ENCODE measurements around the gene MMS22L.

Gene MMS22L

DNA sequence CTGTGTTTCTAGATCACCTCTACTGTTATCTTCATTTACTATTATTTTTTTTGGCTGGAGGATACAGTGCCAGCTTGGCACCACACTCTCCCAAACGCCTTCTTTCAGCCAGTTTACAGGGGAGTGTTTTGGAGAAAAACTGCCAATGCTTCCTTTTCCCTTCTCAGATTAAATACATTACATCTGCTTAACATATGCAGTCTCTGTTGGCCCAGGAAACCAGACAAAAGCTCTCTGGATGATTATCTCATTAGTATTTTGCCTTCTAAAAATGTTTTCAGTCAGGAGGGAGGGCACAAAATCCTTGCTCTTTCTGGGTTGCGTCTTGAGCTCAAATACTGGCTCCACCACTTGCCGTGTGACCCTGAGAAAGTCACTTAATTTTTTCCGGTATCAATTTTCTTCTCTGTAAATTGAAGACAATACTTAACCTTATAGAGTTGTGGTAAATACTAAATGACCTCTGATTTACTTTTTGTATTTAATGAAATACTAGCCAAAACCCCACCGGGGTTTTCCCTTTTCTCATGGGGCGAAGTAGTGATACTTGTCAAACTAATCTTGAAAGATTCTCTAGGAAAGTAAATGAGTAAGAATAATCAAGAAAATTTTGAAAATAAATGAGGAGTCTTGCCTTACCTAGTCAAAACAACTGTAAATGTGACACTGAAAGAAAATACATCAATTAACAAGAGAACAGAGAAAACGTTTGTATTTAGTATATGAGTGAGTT lies 146.2 kb downstream of the MMS22L start:
- peak; percentile 44 for DNase-seq

DNA sequence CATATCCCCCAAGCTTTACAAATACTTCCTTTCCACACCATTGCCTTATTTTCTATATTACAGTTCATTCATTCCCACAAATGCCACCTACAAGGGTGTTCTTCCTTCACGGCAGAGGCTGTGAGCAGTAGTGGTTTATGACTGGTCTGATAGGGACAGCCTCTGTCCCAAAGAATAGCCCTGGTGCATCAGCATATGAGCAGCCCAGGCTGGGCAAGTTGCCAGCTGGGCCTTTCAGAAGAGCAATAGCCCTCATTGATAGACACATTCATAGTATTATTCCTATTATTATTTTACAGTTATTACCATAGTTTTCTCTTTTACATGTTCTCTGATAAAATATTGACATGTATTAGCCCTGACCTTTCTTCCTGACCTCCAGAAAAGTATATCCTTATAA lies 149.9 kb downstream of the MMS22L start:
- peak; percentile 70 for DNase-seq

DNA sequence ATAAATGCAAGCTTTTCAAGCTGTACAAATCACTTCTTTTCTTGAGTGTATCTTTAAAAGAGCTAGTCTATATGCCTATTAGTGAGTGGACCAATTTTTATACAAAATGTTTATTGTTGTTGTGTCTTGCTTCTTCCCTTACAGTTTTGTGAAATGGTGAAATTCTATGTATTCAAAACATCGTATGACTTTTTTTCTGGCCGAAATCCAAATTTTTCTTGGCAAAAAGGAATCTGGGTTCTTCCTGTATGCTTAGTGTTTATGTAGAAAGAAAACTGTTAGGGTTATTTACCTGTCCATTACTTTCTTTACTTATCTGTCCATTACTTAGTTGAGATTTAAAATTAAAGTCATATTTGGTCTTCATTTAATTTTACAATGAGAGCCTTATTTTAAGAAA lies 153.9 kb downstream of the MMS22L start:
- peak; percentile 32 for DNase-seq

DNA sequence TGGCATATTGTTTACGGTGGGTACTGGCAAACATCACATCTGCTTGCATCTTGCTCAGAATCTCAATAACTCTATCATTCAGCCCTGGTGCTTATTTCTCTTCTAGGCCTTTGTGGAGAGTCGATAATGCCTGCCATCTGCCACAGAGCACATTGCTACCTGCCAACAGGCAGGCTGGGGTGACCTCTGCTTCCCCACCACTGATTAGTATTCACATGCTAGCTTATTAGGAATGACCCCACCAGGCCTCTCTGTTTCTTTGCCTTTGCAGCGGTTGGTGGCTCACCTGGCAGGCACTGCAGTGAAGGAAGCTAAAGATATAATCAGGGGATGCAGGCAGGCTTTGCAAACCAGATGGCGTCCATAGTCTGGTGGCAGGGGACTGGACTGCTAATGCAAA lies 154.5 kb downstream of the MMS22L start:
- peak; percentile 83 for DNase-seq

DNA sequence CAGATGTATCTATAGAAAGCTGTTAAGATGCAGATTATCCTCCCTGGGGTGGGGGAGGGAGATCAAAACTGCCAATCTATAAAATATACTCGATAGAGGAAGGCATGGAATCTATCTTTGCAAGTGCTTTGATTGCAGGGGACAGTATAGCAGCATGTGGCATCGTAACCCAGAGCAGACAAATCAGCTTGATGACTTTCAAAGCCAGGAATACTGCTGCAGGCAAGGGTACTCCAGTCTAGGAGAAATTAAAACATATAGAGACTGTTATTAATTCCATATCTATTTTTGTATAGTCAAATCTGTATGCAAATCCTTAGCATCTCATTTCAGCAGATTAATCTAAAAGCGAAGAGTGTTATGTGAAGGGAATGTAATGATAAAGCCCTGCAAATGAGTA lies 159.4 kb downstream of the MMS22L start:
- no peak for DNase-seq

DNA sequence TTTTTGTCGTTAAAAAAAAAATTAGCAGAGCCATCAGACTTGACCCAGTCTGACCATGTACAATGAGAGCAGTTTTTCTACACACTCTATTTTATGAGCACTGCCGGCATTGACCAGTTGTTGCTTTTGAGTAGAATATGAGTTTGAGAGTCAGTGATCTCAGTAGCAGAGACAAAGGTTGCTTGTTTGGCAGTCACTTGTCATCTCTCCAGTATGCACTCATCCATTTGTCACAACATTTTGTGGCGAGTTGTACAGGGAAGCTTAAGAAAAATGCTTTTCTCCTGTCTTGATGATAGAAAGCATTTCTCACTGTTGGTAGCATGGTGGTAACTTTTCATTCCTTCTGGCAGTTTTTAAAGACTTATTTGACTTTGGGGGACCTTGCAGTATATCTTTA lies 159.9 kb downstream of the MMS22L start:
- DNase-seq = no peak

DNA sequence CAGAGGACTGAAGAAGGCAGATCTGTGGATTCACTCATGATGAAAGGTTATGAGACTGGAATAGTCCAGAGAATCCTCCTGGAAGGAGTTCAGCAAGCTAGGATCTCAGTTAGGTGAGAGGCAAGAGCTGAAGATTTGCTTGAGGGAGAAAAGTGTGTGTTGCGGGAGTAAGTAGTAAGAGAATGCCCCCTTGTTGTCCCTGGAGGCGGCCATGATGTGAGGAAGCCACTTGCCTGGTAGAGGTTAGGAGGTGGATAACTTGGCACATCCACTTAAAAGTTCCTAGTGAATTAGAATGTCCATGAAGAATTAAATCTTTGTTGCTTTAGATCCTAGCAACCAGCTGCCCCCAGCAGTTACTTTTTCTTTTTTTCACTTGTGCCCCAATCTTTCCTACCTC lies 162.5 kb downstream of the MMS22L start:
- DNase-seq = no peak

DNA sequence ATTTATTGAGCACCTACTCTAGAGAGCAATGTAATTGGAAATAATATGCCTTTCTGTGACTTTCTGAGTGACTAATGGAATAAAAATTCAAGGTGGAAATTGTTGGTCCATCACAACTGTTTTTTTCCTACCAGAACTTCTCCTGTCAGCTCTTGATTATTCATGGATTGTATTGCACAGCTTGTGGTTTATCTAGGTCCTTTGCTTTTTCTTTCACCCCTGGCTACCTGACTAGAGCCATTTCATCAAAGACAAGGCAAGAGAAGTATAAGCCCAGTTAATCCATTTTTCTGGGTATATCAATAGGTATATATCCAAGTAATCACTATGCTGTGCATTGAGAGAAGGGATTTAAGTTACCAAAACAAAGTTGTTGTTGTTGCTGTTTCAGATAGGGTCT lies 168.4 kb downstream of the MMS22L start:
- DNase-seq = no peak

DNA sequence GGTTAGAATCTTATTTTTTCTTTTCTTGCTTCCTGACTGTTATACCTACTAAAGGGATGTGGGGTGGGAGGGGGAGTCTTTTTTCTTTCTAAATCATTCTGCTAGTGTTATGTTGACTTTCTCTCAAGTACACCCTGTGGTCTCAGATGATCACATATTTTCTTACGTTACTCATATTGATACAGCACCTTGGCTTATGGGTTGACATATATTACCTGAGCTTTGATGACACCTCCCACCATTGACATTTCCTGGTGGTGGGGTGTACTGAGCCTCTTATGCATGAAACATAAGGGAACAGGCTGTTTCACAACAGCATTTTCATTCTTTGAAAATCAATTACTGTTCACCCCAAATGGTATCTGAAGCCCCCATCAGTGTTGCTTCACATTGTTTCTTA lies 169.8 kb downstream of the MMS22L start:
- DNase-seq = no peak

DNA sequence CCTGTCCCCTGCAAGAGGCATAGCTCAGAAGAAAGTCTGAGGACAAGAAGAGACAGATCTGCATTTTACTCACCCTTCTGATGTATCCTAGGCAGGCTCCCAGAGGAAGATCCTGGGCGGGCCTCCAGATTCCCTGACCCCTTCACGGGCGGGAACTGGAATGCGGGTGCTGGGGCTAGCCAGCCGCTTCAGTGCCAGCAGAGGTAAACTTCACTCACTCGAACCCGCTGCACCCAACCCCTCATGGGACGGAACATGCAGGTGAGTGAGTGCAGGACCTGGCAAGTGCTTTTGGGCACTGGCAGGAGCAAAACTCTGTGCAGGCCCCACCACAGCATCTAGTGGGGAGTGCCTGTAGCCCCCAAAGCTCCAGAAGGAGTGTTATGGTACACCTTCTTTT lies 171.8 kb downstream of the MMS22L start:
- DNase-seq = no peak

DNA sequence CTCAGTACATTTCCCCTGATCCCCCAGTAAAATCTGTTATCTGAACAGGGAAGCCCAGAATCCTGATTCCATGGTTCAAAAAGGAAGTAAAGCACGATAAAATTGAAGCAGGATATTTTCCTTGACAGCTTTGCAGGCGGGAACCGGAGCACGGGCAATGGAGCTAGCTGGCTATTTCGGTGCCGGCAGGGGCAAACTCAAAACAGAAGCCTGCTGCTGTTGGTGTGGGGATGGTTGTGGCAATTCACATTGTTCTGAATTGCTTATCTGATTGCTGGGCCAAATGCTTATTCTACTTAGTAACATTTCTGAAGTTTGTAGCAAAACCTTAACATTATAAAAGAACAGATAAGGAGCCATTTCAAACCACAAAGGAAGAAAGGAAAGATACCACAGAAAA lies 172.4 kb downstream of the MMS22L start:
- no peak for DNase-seq

DNA sequence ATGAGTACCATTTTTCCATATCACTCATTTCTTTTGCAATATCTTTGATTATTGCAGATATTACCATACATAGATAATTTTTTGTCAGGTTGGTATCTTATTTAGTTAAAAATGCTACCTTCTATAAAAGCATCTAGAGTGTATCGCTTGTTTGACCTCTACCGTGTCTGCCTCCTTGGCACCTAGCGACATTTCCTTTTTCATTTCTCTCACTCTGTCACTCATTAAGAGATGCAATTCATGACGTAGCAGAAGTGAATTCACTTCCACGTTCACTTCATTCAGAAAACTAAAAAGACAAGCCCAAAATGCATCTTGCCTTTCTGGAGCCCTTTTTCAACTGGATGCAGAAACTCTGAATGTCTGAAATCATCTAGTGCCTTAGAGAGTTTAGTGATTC lies 172.9 kb downstream of the MMS22L start:
- DNase-seq = no peak

DNA sequence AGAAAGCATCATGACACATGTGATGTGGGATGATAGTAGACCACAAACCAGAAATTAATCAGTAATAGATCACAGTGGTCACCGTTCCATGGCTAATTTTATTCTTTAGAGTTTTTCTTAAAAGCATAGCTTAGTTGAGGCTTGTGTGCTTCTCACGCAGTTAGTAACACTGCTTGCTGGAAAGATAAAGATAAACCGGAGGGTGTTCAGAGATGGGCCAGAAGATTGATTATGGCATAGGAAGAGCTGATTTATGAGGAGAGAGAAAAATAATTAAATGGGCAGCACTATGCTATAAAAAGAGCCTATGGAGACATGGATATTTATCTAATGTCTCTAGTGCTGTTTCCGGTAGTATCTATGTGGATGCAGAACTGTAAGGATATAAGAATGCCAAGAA lies 173.6 kb downstream of the MMS22L start:
- no peak for DNase-seq

DNA sequence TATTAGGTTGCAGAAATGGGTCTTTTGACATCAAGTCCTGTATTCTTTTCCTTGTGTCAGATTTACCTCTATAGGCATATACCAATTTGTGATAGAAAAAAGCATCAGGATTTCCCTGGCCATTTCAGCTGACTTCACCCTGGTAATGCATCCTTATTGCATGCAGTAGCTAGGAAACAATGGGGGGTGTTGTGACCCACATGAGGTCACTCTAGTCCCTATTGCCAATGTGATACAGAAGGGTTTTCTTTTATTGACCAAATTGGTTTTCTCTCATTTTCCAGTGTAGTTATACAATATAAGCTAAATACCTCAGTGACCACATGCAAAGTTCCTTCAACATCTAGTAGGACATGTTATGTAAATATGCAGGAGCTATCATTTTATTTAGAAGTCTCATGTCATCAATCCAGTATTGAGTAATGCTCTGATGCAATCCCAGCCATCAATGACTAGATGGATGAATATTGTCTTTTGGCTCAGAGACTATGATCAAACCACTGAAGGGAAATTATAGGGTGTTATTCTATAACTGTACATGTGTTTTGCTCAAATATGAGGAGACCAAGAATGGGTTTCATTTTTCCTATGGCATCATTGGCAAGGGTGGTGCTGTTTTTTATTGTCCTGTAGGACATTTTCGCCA lies 180.7 kb downstream of the MMS22L start:
- no peak for DNase-seq

DNA sequence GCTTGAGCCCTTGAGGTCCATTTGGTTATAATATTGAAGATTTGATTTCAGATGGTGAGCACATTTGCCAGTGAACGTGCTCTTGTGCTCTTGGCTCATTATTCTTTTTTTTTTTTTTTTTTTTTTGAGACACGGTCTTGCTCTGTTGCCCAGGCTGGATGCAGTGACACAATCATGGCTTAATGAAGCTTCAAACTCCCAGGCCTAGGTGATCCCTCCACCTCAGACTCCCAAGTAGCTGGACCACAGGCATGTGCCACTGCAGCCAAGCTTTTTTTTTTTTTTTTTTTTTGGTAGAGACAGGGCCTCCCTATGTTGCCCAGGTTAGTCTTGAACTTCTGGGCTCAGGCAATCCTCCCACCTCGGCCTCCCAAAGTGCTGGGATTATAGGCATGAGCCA lies 182.3 kb downstream of the MMS22L start:
- no peak for DNase-seq

DNA sequence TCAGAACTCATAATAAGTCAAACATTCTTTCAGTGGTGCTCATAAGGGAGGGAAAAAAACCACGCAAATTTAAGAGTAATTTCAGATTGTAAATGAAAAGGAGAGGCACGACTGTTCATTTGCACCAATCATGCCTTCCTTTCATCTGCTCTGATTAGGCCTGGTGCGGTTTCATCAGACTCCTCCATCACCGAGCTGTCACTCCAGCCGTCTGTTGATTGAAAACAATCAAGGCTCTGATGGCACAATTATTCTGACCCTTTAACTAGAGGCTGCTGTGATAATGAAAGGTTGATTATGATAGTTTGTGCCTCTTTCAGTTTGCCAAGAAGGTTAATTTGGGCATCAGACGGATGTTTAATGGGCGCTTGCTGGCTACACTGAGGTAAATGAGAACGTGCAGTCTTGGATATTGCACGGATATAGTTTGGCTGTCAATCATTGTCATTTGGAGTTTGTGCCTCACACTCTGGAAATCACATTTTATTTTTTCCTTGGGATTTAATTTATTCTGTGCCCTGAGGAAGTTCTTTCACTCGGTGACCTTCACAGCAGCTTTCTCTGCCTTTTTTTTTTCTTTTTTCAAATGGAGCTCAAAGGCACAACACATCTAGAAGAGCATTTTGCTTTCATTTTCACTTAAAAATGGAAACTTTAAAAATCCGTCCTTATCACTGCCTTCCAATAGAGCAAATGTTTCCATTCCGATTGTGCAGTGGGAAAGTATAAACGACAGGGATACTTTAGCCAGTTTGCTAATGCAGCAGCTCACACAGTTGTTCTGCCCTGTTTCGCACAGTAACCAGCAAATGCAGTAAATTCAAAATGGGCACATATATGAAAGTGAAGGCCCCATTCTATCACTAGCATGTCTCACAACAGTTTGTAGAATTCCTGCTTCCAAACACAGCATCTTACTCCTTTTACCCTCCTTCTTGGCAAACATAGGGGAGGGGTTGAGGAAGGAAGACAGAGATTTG lies 185.7 kb downstream of the MMS22L start:
- DNase-seq = peak; percentile 86

DNA sequence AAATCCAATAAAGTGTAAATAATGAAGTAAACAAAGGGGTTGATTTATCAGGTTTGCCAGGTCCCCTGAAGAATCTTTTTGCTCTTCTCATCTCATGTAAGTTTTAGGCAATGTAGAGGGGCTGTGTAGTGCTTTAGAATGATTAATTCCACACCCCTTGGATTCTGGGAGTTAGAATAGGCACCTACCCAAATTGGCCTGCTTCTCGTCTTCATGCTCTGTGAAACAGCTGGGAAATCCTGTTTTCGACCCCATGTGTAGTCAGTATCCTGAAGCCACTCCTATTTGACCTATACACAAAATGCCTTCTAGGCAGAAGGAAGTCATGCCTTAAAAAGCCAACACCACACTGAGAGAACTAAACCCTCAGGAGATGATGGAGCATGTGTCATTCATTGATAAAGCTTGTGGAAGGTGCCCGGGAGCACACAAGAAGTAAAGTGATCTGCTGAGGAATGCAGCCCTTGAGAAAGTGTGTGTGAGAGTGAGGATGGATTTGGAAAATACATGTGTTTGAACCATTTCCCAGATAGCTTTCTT lies 187.6 kb downstream of the MMS22L start:
- DNase-seq = peak; percentile 28

DNA sequence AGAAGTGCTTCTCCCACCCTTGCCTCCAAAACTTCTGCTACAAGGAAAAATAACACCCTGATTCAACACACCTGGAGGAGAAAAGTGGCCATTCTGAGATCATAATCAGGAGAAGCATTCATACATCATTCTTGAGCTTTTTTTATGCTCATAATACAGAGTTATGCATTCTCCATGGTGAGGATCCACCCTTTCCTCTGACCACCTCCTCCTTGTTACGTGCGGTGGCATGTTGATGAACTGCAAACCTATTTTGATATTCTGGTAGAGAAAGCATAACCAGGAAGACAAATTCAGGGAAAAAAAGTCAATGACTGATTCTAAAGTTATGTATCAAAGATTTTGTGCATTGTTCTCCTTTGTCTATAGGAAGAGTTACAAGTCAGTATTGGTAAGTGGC lies 188.6 kb downstream of the MMS22L start:
- no peak for DNase-seq

DNA sequence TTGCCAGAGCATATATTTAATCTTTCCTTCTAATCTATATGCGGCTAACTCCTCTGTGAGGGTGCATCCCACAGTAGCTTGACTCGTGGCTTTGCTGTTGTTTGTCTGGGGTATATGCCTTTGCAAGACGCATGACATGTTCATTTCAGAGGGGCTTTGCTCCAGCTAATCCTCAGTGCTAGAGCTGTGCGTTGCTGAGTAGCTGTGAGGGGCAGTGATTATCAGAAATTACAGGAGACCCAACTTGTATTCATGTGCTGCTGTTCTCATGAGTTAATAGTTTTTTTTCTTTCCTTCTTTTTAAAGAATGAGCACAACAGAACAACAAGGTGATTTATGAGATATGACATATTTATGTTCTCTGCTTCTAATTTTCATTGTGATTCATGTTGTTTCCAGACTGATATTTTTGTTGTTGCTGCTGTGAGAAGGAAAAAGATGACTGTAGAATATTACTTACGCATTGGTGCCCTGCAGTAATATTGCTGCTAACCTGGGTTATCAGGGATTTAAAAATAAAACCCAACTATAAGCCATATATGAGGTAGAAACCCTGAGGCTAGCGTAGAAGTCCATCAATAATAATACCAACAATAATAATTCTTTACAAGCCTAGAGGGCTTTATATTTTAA lies 190.2 kb downstream of the MMS22L start:
- DNase-seq = no peak
